ENCODE results near the gene SARDH. TPM values are rescaled to one million over a fixed set of nuclear protein-coding genes. Genes with fewer than 3 reads are reported as not detected.

Gene SARDH
- total RNA-seq, 4 donors from 2014 or later = 0.32 to 0.98 (median 0.44) TPM; not detected in 1

DNA sequence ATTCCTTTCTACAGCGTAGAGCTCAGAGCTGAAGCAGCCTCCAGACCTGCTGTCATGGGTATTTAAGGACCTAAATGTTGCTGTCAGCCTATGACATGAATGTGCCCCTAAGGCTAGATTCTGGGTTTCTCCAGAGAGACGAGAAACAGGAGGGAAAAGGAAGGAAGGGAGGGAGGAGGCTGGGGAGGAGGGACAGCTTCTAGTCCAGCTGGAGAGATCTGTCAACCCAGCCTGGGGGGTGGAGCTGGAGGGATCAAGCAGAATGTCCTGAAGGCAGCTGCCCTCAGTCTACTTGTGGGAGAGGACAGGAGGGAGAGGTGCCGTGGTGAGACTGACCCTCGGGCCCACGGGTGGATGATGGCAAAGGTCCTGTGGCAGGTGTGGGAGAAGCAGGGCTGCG lies 103.1 kb downstream of the SARDH start:
- peaks cover 59% of the 10 kb centered on the region for H3K27me3 ChIP-seq
- H3K4me3 ChIP-seq = no peak overlapping the region

DNA sequence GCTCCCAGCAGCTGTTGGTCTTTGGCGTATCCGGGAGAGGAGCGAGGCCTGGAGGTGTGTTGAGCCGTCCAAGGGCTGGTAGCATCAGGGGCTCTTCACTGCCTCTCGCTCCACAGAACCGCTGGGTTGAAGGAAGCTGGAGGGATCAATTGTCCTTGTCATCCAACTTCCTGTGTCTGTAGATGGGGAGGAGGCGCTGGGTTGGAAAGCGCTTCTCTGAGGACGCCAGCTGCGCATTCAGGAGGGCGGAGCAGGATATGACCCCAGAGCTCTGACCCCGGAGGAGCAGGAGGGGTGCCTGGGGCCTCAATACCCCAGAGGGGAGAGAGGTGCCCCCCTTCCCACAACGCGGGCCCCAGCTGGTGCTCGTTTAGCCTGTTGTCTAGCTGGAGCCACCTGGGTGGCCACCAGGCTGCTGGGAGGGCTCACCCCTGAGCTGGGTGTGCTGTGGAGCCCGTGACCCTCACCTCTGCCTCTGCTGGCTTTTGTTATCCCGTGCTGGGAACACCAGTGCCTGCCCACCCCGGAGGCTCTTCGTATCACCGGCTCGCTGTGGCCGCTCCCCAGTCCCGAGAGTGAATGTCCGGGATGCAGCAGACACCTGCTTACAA lies 104.0 kb downstream of the SARDH start:
- no peaks in the 10 kb centered on the region for H3K36me3 ChIP-seq
- peaks cover 62% of the 10 kb centered on the region for H3K27me3 ChIP-seq
- H3K4me3 ChIP-seq = no peak overlapping the region
- no peaks in the 10 kb centered on the region for H3K4me1 ChIP-seq
- no peak for TF ChIP-seq POLR2A (IDR thresholded peaks at IDR 0.05)
- TF ChIP-seq, protein P1, sequence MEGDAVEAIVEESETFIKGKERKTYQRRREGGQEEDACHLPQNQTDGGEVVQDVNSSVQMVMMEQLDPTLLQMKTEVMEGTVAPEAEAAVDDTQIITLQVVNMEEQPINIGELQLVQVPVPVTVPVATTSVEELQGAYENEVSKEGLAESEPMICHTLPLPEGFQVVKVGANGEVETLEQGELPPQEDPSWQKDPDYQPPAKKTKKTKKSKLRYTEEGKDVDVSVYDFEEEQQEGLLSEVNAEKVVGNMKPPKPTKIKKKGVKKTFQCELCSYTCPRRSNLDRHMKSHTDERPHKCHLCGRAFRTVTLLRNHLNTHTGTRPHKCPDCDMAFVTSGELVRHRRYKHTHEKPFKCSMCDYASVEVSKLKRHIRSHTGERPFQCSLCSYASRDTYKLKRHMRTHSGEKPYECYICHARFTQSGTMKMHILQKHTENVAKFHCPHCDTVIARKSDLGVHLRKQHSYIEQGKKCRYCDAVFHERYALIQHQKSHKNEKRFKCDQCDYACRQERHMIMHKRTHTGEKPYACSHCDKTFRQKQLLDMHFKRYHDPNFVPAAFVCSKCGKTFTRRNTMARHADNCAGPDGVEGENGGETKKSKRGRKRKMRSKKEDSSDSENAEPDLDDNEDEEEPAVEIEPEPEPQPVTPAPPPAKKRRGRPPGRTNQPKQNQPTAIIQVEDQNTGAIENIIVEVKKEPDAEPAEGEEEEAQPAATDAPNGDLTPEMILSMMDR (IDR thresholded peaks at IDR 0.05) = no peak
- no peak for TF ChIP-seq POLR2AphosphoS5 (IDR thresholded peaks at IDR 0.05)
- TF ChIP-seq EP300 (IDR thresholded peaks at IDR 0.05) = no peak
- no peak for DNase-seq (ENCODE audit: low spot score in 2 of 2)
- H3K9me3 ChIP-seq = no peaks in the 10 kb centered on the region
- 39% methylated on average over 8 of the region's 24 CpGs for WGBS
- H3K27ac ChIP-seq = no peak overlapping the region

More for the DNA sequence above, 103.1 kb downstream of the SARDH start:
- no peak for DNase-seq (ENCODE audit: low spot score in 2 of 2)
- no peaks in the 10 kb centered on the region for H3K36me3 ChIP-seq
- WGBS = 74% methylated on average over 5 of the region's 6 CpGs
- H3K27ac ChIP-seq = no peak overlapping the region
- no peaks in the 10 kb centered on the region for H3K9me3 ChIP-seq
- TF ChIP-seq, protein P1 (IDR thresholded peaks at IDR 0.05) = no peak
- TF ChIP-seq POLR2AphosphoS5 (IDR thresholded peaks at IDR 0.05) (no peak), EP300 (IDR thresholded peaks at IDR 0.05) (no peak), POLR2A (IDR thresholded peaks at IDR 0.05) (no peak)
- no peaks in the 10 kb centered on the region for H3K4me1 ChIP-seq

DNA sequence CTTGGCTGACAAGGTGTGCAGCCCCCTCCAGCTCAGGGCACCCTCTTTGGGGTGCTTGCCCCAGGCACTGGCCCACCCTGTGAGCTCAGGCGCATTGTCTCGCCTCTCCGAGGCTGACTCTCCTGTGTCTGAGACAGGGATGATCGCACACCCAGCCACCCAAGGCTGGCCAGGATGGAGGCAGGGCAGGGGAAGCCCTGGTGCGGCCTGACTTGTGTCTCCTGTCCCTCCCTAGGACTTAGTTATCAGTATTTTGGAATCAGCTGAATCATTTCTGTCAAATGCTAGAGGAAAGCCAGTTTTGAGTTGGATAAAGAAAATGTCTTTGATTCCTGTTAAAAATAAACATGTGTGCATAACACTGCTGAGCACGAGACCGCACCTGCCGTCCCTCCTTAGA lies 104.5 kb downstream of the SARDH start:
- TF ChIP-seq POLR2AphosphoS5 (IDR thresholded peaks at IDR 0.05) (no peak), EP300 (IDR thresholded peaks at IDR 0.05) (no peak), POLR2A (IDR thresholded peaks at IDR 0.05) (no peak)
- TF ChIP-seq, protein P1 (IDR thresholded peaks at IDR 0.05) = no peak
- no peaks in the 10 kb centered on the region for H3K9me3 ChIP-seq
- H3K27ac ChIP-seq = no peak overlapping the region
- no peaks in the 10 kb centered on the region for H3K4me1 ChIP-seq
- 33% methylated on average over 4 of the region's 8 CpGs for WGBS
- peaks cover 63% of the 10 kb centered on the region for H3K27me3 ChIP-seq
- no peak for DNase-seq (ENCODE audit: low spot score in 2 of 2)
- H3K4me3 ChIP-seq = no peak overlapping the region
- no peaks in the 10 kb centered on the region for H3K36me3 ChIP-seq

DNA sequence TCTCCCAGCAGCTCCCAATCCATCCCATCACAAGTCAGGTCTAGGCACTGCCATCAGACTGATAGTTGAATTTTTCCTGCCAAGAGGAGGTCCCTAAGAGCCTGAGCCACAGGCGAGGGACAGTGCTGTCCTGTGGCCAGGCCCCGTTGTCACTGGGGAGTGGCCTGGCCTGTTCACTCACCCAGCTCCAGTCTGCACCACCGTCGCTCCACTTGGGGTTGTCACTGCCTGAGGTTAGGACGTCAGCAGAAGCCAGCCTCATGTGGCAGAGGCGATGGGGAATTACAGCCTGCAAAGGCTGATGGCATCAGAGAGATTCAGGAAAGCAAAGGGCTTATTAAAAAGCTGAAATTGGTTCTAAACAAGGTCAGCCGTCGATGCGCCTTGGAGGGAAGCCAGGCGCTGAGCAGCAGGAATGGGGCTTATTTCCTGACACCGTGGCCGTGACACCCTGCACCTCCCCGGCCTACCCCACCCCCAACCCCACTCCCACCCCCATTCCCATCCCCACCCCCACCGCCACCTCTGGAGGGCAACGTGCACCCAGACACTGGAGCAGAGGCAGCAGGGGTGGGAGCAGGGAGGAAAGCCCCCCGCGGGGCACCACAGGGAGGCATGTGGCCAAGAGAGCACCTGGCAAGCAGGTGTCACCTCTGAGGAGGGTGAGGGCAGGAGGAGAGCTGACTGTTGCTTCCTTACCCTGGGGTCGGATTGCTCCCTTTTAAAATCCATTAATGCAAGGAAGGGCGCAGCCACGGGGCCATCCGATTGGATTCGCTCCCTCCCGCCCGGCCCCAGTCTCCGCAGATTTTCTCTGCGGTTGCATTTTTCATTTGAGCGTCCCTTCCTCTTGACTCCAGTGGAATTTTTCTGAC lies 105.1 kb downstream of the SARDH start:
- Histone ChIP-seq H3K9me3 (no peaks in the 10 kb centered on the region), H3K27ac (no peak overlapping the region), H3K27me3 (peaks cover 62% of the 10 kb centered on the region), H3K36me3 (no peaks in the 10 kb centered on the region), H3K4me1 (no peaks in the 10 kb centered on the region), H3K4me3 (no peak overlapping the region)
- no peak for DNase-seq (ENCODE audit: low spot score in 2 of 2)
- 42% methylated on average over 20 of the region's 27 CpGs for WGBS
- no peak for TF ChIP-seq POLR2A (IDR thresholded peaks at IDR 0.05)
- TF ChIP-seq, protein P1 (IDR thresholded peaks at IDR 0.05) = no peak
- no peak for TF ChIP-seq EP300 (IDR thresholded peaks at IDR 0.05)
- TF ChIP-seq POLR2AphosphoS5 (IDR thresholded peaks at IDR 0.05) = no peak

DNA sequence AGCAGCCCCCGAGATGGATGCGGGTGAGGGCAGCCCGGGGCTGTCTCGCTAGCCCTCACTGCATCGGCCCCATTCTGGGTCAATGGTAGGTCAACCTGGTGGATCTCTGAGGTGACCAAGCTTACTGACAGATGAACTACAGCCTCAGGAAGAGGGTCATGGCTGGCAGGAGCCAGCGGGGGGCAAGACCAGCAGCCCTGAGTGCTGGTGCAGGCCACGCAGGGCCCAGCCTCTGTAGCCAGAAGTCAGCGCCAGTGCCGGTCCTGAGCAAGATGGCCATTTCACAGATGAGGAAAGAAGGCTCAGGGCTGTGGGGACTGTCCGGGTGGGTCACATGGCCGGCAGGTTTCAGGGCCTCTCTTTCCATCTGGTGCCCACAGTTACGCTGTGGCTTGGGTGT lies 107.0 kb downstream of the SARDH start:
- Histone ChIP-seq H3K4me3 (no peak overlapping the region), H3K9me3 (no peaks in the 10 kb centered on the region), H3K4me1 (no peaks in the 10 kb centered on the region), H3K27ac (no peak overlapping the region), H3K36me3 (no peaks in the 10 kb centered on the region), H3K27me3 (peaks cover 51% of the 10 kb centered on the region)
- 87% methylated on average over 7 of the region's 12 CpGs for WGBS
- TF ChIP-seq POLR2A (IDR thresholded peaks at IDR 0.05) = no peak
- TF ChIP-seq EP300 (IDR thresholded peaks at IDR 0.05) = no peak
- TF ChIP-seq, protein P1 (IDR thresholded peaks at IDR 0.05) = no peak
- no peak for TF ChIP-seq POLR2AphosphoS5 (IDR thresholded peaks at IDR 0.05)
- no peak for DNase-seq (ENCODE audit: low spot score in 2 of 2)
